Mesenchymal stem cell (in vitro differentiated cells and primary cell): ENCODE results near the gene TCP11L2.

Experiments used
- DNase-seq: peaks from one replicate; pipeline ENCODE4 v3.0.0-alpha.2; 2013
- H2AFZ ChIP-seq: one replicate; pipeline ENCODE4 v1.6.1; 2013; ENCODE audit warnings: low read depth, mild to moderate bottlenecking, control low read depth, inconsistent platforms, low read length, moderate library complexity
- H2AK5ac ChIP-seq: 2 replicates; pipeline ENCODE4 v1.6.1; 2013; ENCODE audit warnings: low read length, moderate library complexity, mild to moderate bottlenecking, inconsistent platforms; ENCODE audit not compliant: severe bottlenecking
- H2BK120ac ChIP-seq: one replicate; pipeline ENCODE4 v1.6.1; 2013; ENCODE audit warnings: low read depth, mild to moderate bottlenecking, inconsistent platforms, low read length, moderate library complexity
- H2BK12ac ChIP-seq, 2 experiments: one replicate each; pipeline ENCODE4 v1.6.1; 2013; ENCODE audit warnings: inconsistent platforms in 2 of 2, low read length in 2 of 2, mild to moderate bottlenecking in 2 of 2, moderate library complexity in 2 of 2, control low read depth in 1 of 2
- H2BK15ac ChIP-seq: one replicate; pipeline ENCODE4 v1.6.1; 2013; ENCODE audit warnings: mild to moderate bottlenecking, low read depth, inconsistent platforms; ENCODE audit not compliant: poor library complexity, severe bottlenecking
- H2BK5ac ChIP-seq: 2 replicates; pipeline ENCODE4 v1.6.1; 2013; ENCODE audit warnings: low read depth, mild to moderate bottlenecking, low read length, control low read depth, inconsistent platforms; ENCODE audit not compliant: poor library complexity, severe bottlenecking
- H3K14ac ChIP-seq, 2 experiments: one replicate each; pipeline ENCODE4 v1.6.1; 2013; ENCODE audit warnings: inconsistent platforms in 2 of 2, low read length in 2 of 2, control low read depth in 1 of 2, mild to moderate bottlenecking in 1 of 2, moderate library complexity in 1 of 2
- H3K18ac ChIP-seq, 2 experiments: one replicate each; pipeline ENCODE4 v1.6.1; 2013; ENCODE audit warnings: inconsistent platforms in 2 of 2, low read length in 2 of 2, control low read depth in 1 of 2, low read depth in 1 of 2, mild to moderate bottlenecking in 1 of 2
- H3K23ac ChIP-seq, 2 experiments: one replicate each; pipeline ENCODE4 v1.6.1; 2013; ENCODE audit warnings: inconsistent platforms in 2 of 2, low read length in 2 of 2, mild to moderate bottlenecking in 2 of 2, moderate library complexity in 2 of 2, control low read depth in 1 of 2
- H3K27ac ChIP-seq: 2 replicates; pipeline ENCODE4 v1.5.1; 2013; ENCODE audit warnings: mild to moderate bottlenecking, moderate library complexity, low read length, control low read depth, inconsistent platforms; ENCODE audit not compliant: poor library complexity, severe bottlenecking
- H3K27me3 ChIP-seq, 2 experiments: 2 replicates each; pipeline versions ENCODE4 v1.6.1 to v1.7.0; 2013; ENCODE audit warnings: low read length in 2 of 2, mild to moderate bottlenecking in 2 of 2, moderate library complexity in 2 of 2, control low read depth in 1 of 2, inconsistent platforms in 1 of 2; ENCODE audit not compliant: control insufficient read depth in 1 of 2, insufficient read depth in 1 of 2
- H3K36me3 ChIP-seq, 2 experiments: 2 replicates each; pipeline versions ENCODE4 v1.6.1 to v1.7.0; 2013; ENCODE audit warnings: low read length in 2 of 2, control low read depth in 1 of 2, inconsistent platforms in 1 of 2, low read depth in 1 of 2, mild to moderate bottlenecking in 1 of 2; ENCODE audit not compliant: insufficient read depth in 2 of 2, control insufficient read depth in 1 of 2
- H3K4ac ChIP-seq, 2 experiments: one replicate each; pipeline ENCODE4 v1.6.1; 2013; ENCODE audit warnings: inconsistent platforms in 2 of 2, low read length in 2 of 2, mild to moderate bottlenecking in 2 of 2, moderate library complexity in 2 of 2, control low read depth in 1 of 2, low read depth in 1 of 2
- H3K4me1 ChIP-seq: 2 replicates; pipeline ENCODE4 v1.6.1; 2013; ENCODE audit warnings: low read depth, low read length, control low read depth; ENCODE audit not compliant: control insufficient read depth, insufficient read depth
- H3K4me2 ChIP-seq: 2 replicates; pipeline ENCODE4 v1.6.1; 2013; ENCODE audit warnings: low read length, mild to moderate bottlenecking, inconsistent platforms; ENCODE audit not compliant: poor library complexity, severe bottlenecking
- H3K4me3 ChIP-seq, 2 experiments: 2 replicates each; pipeline versions ENCODE4 v1.5.1 to v1.7.0; 2013; ENCODE audit warnings: low read length in 2 of 2, mild to moderate bottlenecking in 2 of 2, control low read depth in 1 of 2, low read depth in 1 of 2; ENCODE audit not compliant: insufficient read depth in 1 of 2
- H3K79me1 ChIP-seq: replicated peaks from 2 replicates; pipeline ENCODE4 v1.6.1; 2013; ENCODE audit warnings: mild to moderate bottlenecking, control low read depth, low read length, inconsistent platforms; ENCODE audit not compliant: poor library complexity, severe bottlenecking
- H3K9ac ChIP-seq: 2 replicates; pipeline ENCODE4 v1.7.0; 2013; ENCODE audit warnings: mild to moderate bottlenecking, low read length, moderate library complexity
- H3K9me3 ChIP-seq: 2 replicates; pipeline ENCODE4 v1.7.0; 2013; ENCODE audit warnings: mild to moderate bottlenecking, low read length; ENCODE audit not compliant: control insufficient read depth
- H4K8ac ChIP-seq: one replicate; pipeline ENCODE4 v1.6.1; 2013; ENCODE audit warnings: inconsistent platforms, mild to moderate bottlenecking, low read length, moderate library complexity
- H4K91ac ChIP-seq: one replicate; pipeline ENCODE4 v1.6.1; 2013; ENCODE audit warnings: mild to moderate bottlenecking, low read length, inconsistent platforms
- WGBS: methylation state at CpG from one replicate; pipeline ENCODE4 v1.1.7; 2013; ENCODE audit warnings: mixed read lengths; 5-methylcytosine and 5-hydroxymethylcytosine counted together

TCP11L2 gene

GRCh38 chr12:106297681-106298080 lies 4.9 kb upstream of the TCP11L2 start:
- Histone ChIP-seq H3K4me2 (no peak overlapping the region), H3K4me3 (no peak overlapping the region), H3K36me3 (no peaks in the 10 kb centered on the region), H3K79me1 (no peaks in the 10 kb centered on the region), H3K9me3 (no peaks in the 10 kb centered on the region), H3K9ac (no peak overlapping the region), H3K18ac (no peak overlapping the region), H4K8ac (no peak overlapping the region), H3K14ac (no peak overlapping the region), H2BK120ac (no peak overlapping the region), H2BK5ac (no peak overlapping the region), H2BK12ac (no peak overlapping the region), H3K27me3 (no peaks in the 10 kb centered on the region), H2AK5ac (no peak overlapping the region), H3K4ac (no peak overlapping the region), H4K91ac (no peak overlapping the region), H3K4me1 (peaks cover 5% of the 10 kb centered on the region), H2AFZ (no peak overlapping the region), H3K27ac (no peak overlapping the region), H2BK15ac (no peak overlapping the region), H3K23ac (no peak overlapping the region)
- DNase-seq, result no peak

- no peak overlapping the region for H3K4me2 ChIP-seq
- no peak overlapping the region for H3K4ac ChIP-seq
- no peak overlapping the region for H3K18ac ChIP-seq
- no peak overlapping the region for H2AFZ ChIP-seq
- no peak overlapping the region for H3K14ac ChIP-seq
- no peak overlapping the region for H4K91ac ChIP-seq
- whole genome bisulfite sequencing, result 60% methylated on average over 3 of the region's 4 CpGs
- no peak overlapping the region for H4K8ac ChIP-seq
- H3K27ac ChIP-seq, result no peak overlapping the region
- H3K9ac ChIP-seq, result peak overlapping the region; percentile 6
- H3K4me3 ChIP-seq, result no peak overlapping the region
- H2BK15ac ChIP-seq, result no peak overlapping the region
- H3K23ac ChIP-seq, result no peak overlapping the region
- no peaks in the 10 kb centered on the region for H3K27me3 ChIP-seq
- H3K9me3 ChIP-seq, result no peaks in the 10 kb centered on the region
- no peak overlapping the region for H2BK12ac ChIP-seq
- peak; percentile 54 for DNase-seq
- H3K79me1 ChIP-seq, result peaks cover 8% of the 10 kb centered on the region
- H3K36me3 ChIP-seq, result no peaks in the 10 kb centered on the region
- no peak overlapping the region for H2AK5ac ChIP-seq
- H2BK120ac ChIP-seq, result no peak overlapping the region
- H2BK5ac ChIP-seq, result no peak overlapping the region
- peaks cover 12% of the 10 kb centered on the region for H3K4me1 ChIP-seq
Measured at GRCh38 chr12:106299202-106299774, 3.2 kb upstream of the TCP11L2 start.

- H3K23ac ChIP-seq, result no peak overlapping the region
- WGBS, result 100% methylated on average over 1 of the region's 1 CpG
- no peak overlapping the region for H3K18ac ChIP-seq
- H3K4ac ChIP-seq, result no peak overlapping the region
- H3K4me3 ChIP-seq, result no peak overlapping the region
- DNase-seq, result peak; percentile 12
- no peaks in the 10 kb centered on the region for H3K9me3 ChIP-seq
- H3K27ac ChIP-seq, result no peak overlapping the region
- no peaks in the 10 kb centered on the region for H3K36me3 ChIP-seq
- peaks cover 17% of the 10 kb centered on the region for H3K79me1 ChIP-seq
- no peak overlapping the region for H3K4me2 ChIP-seq
- H2AFZ ChIP-seq, result no peak overlapping the region
- no peak overlapping the region for H2BK12ac ChIP-seq
- H2BK120ac ChIP-seq, result no peak overlapping the region
- no peak overlapping the region for H3K14ac ChIP-seq
- no peak overlapping the region for H4K91ac ChIP-seq
- H3K4me1 ChIP-seq, result peaks cover 12% of the 10 kb centered on the region
- H3K9ac ChIP-seq, result no peak overlapping the region
- no peak overlapping the region for H2AK5ac ChIP-seq
- H2BK15ac ChIP-seq, result no peak overlapping the region
- H2BK5ac ChIP-seq, result no peak overlapping the region
- no peak overlapping the region for H4K8ac ChIP-seq
- no peaks in the 10 kb centered on the region for H3K27me3 ChIP-seq
Measured at GRCh38 chr12:106300761-106301160, 1.8 kb upstream of the TCP11L2 start.

GRCh38 chr12:106301241-106301610 lies 1.3 kb upstream of the TCP11L2 start:
- no peaks in the 10 kb centered on the region for H3K27me3 ChIP-seq
- no peak overlapping the region for H3K23ac ChIP-seq
- H3K14ac ChIP-seq, result no peak overlapping the region
- H4K8ac ChIP-seq, result no peak overlapping the region
- no peak overlapping the region for H3K18ac ChIP-seq
- H3K36me3 ChIP-seq, result no peaks in the 10 kb centered on the region
- no peaks in the 10 kb centered on the region for H3K9me3 ChIP-seq
- H3K79me1 ChIP-seq, result peaks cover 17% of the 10 kb centered on the region
- H3K4me2 ChIP-seq, result no peak overlapping the region
- no peak overlapping the region for H2BK12ac ChIP-seq
- no peak overlapping the region for H2BK5ac ChIP-seq
- H2BK120ac ChIP-seq, result no peak overlapping the region
- peak; percentile 36 for DNase-seq
- peak overlapping the region; percentile 82 for H3K9ac ChIP-seq
- no peak overlapping the region for H4K91ac ChIP-seq
- H2BK15ac ChIP-seq, result no peak overlapping the region
- H2AFZ ChIP-seq, result peak overlapping the region; percentile 99
- H3K4ac ChIP-seq, result no peak overlapping the region
- H3K27ac ChIP-seq, result peak overlapping the region; percentile 33
- peak overlapping the region in 1 of 2 experiments; percentile 89 for H3K4me3 ChIP-seq
- peaks cover 12% of the 10 kb centered on the region for H3K4me1 ChIP-seq
- WGBS, result no CpG with 5 or more reads among the region's 1 CpG
- H2AK5ac ChIP-seq, result peak overlapping the region; percentile 13
